GM15510 (cell line): ENCODE measurements around the gene SNRNP70.

ENCODE experiments used
- POLR2A ChIP-seq: IDR thresholded peaks from 3 replicates; pipeline ENCODE4 v1.6.1; 2011; ENCODE audit warnings: borderline replicate concordance; ENCODE audit not compliant: insufficient read length; ENCODE audit errors: extremely low read depth

SNRNP70 gene

GRCh38 chr19:49065905-49066512 lies 19.2 kb upstream of the SNRNP70 start:
- no peak for TF ChIP-seq POLR2A

GRCh38 chr19:49067554-49067953 lies 17.7 kb upstream of the SNRNP70 start:
- no peak for TF ChIP-seq POLR2A

- no peak for TF ChIP-seq POLR2A
Observed at GRCh38 chr19:49069026-49069425, 16.2 kb upstream of the SNRNP70 start.

GRCh38 chr19:49070416-49070815 lies 14.8 kb upstream of the SNRNP70 start:
- no peak for TF ChIP-seq POLR2A

GRCh38 chr19:49071860-49072547 lies 13.2 kb upstream of the SNRNP70 start:
- TF ChIP-seq POLR2A = no peak

- TF ChIP-seq POLR2A = no peak
Observed at GRCh38 chr19:49073514-49074378, 11.5 kb upstream of the SNRNP70 start.

- TF ChIP-seq POLR2A = no peak
Observed at GRCh38 chr19:49080392-49080791, 4.9 kb upstream of the SNRNP70 start.

GRCh38 chr19:49081273-49081672 lies 4.0 kb upstream of the SNRNP70 start:
- no peak for TF ChIP-seq POLR2A

- TF ChIP-seq POLR2A = no peak
Observed at GRCh38 chr19:49084206-49085019, 838 bp upstream of the SNRNP70 start.

GRCh38 chr19:49085868-49086232 lies 599 bp downstream of the SNRNP70 start:
- TF ChIP-seq POLR2A = no peak

- no peak for TF ChIP-seq POLR2A
Observed at GRCh38 chr19:49086296-49086695, 1.0 kb downstream of the SNRNP70 start.

- no peak for TF ChIP-seq POLR2A
Observed at GRCh38 chr19:49091391-49092038, 6.3 kb downstream of the SNRNP70 start.

GRCh38 chr19:49092686-49093085 lies 7.4 kb downstream of the SNRNP70 start:
- no peak for TF ChIP-seq POLR2A

- TF ChIP-seq POLR2A = no peak
Observed at GRCh38 chr19:49094505-49095482, 9.5 kb downstream of the SNRNP70 start.
